HG02885 (cell line): ENCODE data around the gene CLK2.
"Not testable (repeated sequence)": the region's sequence is repeated elsewhere in the genome, so short reads cannot be mapped to it uniquely, and the experiment has no call there.

Experiments used
- ATAC-seq: cut with Tn5 transposase; IDR thresholded peaks from one replicate; pipeline ENCODE4 v1.9.1; 2021; ENCODE audit warnings: mild to moderate bottlenecking; ENCODE audit not compliant: unreplicated experiment, poor library complexity

CLK2 gene

DNA sequence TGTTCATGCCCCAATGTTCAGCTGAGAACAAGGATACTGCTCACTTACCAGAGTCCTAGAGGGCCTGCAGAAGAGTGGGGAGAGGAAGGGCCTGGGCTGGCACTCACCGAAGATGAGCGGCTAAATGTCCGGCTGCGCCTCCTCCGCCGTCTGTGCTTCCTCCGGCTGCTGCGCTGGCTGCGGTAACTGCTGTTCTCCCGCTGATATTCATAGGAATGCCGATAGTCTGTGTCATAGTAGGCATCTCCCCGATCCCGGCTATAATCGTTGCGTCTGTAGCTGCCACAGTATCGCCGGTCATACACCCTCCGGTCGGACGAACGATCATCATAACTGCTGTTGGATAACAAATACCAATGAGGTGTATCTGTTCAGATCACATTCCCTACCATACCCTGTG is 3.9 kb downstream of the CLK2 start:
- no peak for ATAC-seq

DNA sequence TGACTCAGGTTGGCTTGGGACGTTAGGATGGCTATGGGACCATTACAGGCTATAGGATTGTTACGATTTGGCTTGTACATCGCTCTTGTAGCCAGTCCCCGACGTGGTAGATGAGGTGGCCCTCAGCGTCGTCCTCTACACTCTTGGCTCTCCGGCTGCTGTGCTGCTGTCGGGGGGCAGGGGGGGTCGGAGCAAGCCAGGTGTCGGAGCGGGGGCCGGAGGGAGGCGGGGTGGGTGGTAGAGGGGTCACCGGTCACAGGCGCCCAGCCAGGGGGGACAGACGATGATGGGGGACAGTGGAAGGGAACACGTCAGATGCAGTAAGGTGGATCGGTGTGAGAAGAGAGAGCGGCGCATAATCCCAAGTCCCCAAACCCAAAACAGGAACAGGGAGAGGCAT is 4.7 kb downstream of the CLK2 start:
- ATAC-seq, result no peak

DNA sequence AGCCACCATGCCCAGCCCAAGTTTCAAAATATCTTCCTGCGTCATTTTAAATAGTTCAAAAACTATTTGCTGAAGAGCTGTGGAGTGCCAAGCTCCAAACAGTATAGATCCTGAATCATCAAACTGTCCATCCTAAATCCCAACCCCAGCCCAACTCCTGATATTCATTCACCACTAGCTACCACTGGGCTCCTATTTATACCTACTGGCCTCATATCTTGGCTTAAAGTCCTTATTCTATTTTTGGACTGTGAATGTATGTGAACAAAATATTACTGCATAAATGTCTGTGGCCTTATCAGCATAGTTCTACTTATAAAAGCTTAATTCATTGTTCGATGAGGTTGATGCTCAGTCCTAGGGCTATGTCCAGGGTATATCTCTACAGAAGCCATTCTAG is 5.9 kb downstream of the CLK2 start:
- ATAC-seq, result no peak

DNA sequence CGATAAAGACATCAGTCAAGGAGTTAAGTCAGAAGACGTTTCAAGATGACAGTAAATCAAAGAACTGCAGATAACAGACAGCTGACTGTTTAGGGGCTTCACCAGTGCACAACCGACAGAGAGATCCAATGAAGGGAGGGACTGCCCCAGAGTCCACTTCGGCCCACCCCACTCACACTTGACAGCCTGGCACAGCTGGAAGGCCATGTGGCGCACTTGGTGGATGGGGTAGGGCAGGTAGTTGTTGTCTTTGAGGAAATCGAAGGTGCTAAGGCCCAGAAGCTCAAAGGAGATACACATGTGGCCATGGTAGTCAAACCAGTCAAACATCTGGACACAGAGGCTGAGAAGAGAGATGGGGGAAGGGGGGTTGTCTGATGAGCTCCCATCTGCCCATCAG is 6.8 kb downstream of the CLK2 start:
- no peak for ATAC-seq

DNA sequence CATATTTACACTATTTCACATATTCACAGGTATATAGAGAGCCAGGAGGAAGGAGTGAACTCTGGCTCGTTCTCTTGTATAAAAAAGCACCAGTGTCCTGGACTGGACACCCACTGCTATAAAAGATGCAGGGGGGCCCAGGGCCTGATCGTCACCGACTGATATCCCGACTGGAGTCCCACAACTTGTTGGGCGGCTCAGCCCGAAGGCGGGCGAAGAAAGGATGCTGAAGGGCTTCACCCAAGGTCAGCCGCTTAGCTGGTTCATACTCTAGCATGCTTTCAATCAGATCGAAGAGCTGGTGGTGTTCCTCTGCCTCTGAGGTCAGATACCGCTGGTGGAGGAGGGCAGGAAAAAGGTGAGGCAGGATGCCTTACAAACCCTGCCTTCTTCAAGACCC is 10.2 kb downstream of the CLK2 start:
- no peak for ATAC-seq

DNA sequence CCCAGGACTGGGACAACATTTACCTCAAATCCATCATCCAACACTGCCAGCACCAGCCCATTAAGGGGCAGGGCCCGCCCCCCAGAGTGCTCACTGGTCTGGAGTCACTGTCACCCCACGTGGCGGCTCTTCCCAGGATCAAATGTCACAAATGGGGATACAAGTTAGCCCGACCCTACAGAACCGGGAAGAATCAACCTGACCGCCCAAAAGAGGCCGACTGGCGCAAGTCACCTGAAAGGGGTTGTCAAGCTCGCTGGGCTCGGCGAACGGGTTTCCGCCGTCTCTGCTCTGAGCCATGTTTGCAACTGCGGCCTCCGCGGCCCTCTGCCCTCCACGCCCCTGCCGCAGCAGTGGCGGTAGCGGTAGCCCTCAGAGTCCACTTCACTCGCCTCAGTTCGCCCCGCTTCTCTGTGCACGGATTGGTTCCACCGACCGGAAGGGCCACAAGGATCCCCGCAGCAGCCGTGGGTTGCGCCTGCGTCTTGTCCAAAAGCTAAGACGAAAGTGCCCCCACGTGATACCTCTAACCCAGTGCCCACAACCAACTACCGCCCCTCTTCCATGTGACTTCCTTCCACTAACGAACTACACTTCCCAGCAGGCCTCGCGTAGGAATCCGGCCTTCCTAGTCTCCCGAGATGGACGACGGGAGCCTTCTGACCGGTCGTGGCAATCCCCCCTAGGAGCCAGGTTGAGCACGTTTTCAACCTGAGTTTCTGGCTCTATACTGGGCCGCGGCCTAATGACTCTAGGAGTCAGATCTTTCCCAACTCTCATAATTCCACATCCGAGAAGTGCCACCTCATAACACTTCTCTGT is 11.2 kb downstream of the CLK2 start, which contains the start of gene SCAMP3:
Gene SCAMP3, minus strand, starts transcription at position 509 of the 822 bp plus-strand sequence. Its CDS starts 209 bp downstream, at position 300.
- ATAC-seq, result peak; percentile 91

DNA sequence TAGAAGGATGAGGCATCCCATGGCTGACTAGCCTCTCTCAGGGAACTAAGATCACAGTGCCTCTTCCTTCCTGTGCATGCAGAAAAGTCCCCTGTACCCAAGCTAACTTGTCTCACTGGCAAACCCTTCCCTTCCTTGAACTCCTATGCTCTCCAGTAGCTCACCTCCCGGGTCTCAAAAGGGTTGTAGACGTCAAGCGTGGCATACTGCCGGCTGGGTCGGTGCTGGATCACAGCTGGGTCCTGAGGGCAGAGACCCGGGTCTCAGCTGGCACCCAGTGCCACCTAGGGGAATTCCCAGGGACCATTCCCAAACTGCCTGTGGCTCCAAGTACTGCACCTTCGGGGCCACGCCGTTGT is 11.8 kb downstream of the CLK2 start:
- ATAC-seq, result no peak

DNA sequence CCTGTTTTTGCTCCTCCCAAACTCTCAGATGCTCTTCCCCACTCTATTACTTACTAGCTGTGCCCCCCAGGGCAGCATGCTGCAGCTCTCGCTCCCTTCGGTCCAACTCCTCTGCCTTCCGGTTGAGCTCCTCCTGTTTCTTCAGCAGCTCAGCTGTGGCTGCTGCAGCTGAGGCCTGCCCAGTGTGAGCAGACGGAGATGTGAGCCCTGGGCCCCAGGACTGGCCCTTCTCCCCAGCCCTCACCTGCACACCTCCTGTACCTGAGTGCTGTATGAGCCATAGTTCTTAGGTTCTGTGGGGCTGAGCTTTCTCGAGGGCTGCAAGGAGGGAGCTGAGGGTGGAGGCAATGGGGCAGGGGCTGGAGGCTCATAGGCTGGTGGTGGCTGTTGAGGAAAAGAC is 13.0 kb downstream of the CLK2 start:
- ATAC-seq, result no peak

DNA sequence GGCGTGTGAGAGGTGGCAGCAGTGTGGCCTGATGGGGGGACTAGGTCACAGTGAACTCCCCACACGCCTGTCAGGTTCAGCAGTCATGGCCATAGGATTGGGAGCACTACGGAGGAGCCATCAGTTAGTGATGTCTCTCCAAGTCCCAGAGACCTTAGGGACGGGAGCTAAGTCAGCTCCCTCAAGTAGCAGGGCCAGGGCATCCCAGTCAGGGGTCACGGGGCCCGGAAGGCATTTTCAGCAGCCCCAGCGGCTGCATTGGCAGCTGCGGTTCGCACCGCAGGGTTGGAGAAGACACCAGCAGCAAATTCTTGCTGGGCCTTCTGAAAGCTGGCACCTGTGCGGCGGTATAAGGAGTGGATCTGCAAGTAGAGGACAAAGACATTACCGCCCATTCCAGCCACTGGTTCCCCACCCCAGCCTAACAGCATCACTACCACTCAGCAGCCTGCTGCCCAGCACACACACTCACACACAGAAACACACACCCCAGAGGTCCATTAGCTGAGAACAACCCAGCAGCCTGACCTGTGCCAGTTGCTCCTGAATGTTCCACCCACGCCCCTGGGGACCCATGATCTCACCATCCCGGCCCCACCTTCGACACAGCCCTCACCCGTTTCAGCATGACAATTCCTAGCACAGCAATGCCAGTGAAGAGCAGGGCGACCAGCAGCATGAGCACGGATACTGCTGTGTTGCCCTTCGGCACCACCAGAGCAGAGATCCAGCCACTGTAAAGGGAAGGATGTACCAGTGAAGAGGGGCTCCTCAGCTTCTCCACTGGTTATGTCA is 17.0 kb downstream of the CLK2 start:
- no peak for ATAC-seq

DNA sequence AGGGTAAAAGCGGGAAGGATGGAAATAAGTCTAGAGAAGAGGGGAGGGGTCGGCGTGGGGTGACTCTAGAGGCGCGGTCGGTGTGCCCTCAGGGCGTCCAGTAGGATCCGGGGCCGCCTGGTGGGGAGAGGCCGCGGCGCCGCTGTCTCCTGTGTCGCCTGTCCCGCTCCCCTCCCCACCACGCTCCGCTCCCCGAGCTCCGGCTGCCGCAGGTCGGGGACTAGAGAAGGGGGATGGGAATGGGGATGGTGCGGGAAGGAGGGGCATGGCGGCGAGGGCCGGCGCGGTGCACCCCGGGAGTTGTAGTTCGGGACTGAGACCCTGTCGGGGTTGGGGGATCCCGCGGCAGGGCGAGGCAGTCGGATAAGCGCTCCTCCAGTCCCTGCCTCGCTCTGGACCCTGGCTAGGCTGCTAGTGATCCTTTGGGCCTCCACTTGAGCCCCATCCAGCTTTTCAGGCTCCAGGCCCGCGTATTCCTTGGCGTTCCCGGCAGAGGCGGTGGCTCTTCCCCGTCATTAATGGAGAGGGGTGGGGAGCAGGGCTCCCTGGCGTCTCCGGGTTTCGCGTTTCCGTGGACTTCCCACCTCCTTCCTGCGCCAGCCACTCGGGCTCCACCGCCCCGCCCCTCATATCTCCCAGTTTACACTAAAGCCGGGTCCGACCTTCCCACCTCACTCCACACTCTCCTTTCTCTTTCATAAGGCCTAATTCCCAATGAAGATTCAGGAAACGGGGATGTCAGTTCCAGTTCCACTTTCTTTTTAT is 17.9 kb downstream of the CLK2 start, which contains the start of gene ENTREP3:
Gene ENTREP3, minus strand, starts transcription at position 241 of the 765 bp plus-strand sequence. CDS start 606 bp downstream, outside the sequence.
- ATAC-seq, result peak; percentile 62

DNA sequence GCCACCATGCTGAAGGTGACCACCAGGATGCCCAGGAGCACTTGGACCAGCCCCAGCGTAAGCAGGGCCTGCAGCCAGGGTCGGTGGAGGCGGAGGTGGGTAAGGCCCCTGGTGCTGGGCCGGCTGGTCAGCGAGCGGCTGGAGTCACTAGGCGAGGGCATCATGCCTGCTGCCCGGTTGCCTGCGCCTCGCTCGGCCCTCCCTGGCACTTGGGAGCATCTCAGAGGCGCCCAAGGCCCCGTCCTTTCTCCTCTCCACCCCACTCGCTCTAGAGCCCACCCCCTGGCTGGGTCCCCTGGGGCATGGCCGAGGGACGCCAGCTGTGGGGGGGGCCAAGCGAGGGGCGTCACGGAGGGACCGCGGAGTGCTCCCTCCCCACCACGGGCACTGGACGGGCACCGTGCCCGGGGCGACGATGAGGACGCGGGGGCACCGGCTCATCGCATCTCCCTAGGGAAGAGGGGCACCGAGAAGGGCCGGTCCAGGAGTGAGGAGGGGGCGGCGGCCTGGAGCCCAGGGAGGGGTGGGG is 18.5 kb downstream of the CLK2 start:
- ATAC-seq, result no peak

DNA sequence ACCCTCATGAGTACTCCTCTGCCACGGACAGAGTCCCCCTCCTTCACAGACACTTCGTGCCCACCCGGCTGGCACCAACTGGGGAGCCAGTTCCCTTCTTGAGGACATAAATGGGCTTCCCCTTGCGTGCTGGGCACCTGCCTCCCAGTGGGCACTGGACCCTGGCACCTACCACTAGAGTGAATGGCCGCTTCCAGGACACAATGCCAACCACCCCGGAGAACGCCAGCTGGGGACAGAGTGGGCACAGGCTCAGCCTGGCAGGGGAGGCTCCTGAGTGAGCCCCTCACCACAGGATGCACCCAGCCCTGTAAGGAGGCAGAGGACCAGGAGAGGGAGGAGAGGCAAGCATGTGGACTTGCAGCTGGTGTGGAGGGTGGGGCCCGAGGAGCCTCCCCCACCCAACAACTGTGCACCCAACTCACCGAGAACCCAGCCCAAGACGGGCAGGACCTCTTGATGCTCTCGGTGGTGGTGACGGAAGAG is 19.0 kb downstream of the CLK2 start:
- ATAC-seq, result no peak

DNA sequence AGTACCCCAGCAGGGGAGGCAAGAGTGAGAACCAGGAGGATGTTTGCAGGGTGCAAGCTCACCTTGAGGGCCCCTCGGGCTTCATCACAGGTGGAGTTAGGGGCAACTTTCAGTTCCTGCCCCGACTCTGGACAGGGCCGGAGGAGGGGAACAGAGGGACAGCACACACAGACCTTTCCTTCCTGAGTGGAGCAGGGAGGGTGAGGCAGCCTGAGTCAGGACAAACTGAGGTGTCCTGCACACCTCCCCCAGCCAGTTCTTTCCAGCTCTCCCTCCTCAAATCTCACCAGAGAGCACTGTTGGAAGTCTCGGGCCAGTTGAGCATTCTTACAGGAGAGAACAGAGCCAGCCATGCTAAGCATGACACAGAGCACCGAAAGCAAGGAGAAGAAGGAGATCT is 19.5 kb downstream of the CLK2 start:
- no peak for ATAC-seq

DNA sequence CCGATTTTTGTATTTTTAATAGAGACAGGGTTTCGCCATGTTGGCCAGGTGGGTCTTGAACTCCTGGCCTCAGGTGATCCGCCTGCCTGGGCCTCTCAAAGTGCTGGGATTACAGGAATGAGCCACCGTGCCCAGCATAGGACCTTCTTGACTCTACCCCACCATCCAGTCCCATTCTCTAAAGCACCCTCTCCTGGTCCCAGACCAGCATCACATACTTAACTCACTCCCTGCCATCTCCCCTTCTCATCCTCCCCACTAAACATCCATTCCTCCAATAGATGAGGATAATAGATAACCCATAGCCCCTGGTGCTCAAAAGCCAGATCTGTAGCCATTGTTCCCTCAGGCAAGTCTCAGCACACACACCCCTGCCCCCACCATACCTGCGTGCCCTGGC is 20.1 kb downstream of the CLK2 start:
- ATAC-seq, result no peak

DNA sequence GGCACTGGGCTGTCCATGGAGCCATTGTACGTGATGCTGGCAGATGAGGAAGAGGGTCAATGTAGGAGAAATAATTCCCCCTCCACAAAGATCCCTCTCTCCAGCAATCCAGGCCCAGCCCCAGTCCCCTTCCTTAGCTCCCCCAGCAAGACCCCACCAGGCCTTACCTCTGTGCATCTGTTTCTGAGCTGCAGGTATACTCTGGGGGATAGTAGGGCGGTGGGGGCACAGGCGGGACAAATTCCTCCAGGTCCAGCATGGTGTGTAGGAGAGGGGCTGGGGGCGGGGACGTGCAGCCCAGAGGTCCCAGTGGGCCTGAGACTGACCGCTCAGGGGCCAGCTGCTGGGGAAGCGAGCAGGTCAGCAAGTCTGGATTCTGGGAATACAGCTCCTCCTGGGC is 21.7 kb downstream of the CLK2 start:
- ATAC-seq, result no peak

DNA sequence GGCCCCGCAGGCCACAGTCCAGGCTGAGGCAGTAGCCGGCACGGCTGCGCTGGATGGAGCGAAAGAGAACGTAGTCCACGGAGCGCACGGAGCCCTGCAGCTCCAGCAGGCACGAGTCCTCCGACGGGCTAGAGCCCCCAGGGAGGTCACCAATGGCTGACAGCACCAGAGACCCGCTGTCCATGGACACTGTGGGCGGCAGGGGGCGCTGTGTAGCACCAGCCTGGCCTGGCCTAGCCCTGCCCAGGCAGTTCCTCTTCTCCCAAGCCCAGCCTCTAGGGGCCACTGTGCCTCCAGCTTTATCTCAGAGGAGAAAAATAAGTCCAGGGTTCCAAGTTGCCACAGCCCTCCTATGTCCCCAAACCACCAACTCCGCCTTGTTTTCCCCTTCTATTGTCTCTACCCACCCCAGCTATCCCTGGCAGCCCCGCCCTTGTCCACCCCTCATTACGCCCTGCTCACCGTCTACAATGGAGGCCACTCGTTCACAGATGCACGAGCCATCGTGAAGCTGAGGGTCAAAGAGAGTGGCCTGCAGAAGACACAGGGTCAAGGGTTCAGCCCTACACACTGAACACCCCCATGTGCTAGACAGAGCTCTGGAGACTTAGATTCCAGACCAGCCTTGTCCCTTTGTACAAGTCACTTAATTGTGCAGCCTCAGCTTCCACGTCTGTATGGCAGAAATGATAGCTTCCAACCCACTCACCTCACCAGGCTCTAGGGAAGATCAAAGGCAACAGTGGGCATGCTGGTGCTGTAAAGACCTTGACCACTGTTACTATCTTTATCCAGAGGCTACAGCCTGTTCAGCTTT is 22.5 kb downstream of the CLK2 start:
- ATAC-seq, result peak; percentile 86

DNA sequence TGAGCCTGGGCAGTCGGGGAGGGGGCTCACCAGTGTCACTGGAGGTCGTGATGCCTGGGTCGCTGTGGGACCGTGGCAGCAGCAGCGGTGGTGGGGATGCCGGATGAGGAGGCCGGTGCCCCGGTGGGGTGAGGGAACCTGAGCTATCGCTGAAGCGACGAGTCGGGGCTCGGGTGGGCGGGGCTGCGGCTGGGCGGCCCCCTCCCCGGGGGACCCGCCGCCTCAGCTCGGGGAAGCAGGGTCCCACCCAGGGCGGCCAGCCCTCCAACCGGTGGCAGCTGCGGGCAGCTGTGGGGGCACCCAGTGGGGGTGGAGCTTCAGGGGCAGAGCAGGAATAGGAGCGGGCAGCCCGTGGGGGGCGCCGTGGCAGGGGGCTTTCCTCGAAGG is 23.1 kb downstream of the CLK2 start:
- ATAC-seq, result peak; percentile 15

DNA sequence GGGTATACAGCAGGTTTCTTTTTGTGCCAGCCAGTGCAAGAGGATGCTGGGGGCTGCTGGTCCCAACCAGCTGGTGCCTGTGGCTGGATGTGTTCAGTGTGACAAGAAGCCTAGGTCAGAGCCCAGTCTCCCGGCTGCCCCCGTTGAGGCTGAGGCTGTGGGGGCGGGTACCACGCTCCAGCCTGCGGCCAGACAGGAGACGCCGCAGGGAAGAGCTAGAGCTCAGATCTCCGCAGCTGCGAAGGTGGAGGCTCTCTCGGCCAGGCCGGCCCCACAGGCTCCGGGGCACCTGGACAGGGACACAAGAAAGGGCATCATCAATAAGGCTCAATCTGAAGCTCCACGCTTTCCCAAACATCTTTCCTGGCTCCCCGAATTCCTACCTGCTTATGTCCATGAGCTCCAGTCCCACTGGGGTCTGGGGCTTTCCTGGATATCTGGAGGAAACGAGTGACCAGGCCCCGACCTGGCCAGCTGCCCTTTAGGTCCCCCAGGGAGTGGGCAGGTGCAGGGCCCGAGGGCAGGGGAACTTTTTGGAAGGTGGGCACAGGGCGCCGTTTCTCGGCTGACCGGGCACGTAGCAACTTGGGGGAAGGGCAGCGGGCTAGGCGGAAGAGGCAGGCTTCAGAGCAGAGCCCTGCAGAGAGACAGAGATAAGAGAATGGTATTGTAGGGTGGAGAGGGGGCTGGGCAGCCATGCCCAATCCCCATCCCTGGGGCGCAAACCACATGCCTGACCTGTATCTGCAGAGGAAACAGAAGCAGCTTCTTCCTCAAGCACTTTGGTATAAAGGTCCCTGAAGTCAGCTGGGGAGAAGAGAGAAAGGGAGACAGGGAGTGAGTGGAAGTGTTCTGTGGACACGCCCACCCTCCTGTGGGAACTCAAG is 25.4 kb downstream of the CLK2 start:
- no peak for ATAC-seq

DNA sequence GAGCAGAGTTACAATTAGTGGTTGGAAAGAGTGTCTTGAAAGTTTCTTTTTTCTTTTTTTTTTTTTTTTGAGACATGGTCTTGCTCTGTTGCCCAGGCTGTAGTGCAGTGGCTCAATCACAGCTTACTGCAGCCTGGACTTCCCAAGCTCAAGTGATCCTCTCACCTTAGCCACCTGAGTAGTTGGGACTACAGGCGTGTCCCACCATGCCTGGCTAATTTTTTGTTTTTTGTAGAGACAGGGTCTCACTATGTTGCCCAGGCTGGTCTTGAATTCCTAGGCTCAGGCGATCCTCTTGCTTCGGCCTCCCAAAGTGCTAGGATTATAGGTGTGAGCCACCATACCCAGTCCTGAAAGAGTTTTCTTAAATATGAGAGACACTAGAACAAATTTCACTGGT is 26.5 kb downstream of the CLK2 start:
- ATAC-seq, result not testable (repeated sequence)
